A549 (cell line): Measurements from ENCODE around the gene CFAP46.

ENCODE experiments used
- CTCF ChIP-seq: fragments of >200 bp; sonication (Bioruptor Twin); formaldehyde crosslinking; IDR thresholded peaks from 3 replicates; pipeline ENCODE4 v1.5.1; 2016
- JUN ChIP-seq, 2 experiments: fragments of >200 bp; sonication (Bioruptor Twin); formaldehyde crosslinking; IDR thresholded peaks; 2 replicates in 1 of 2; 3 replicates in 1 of 2; pipeline ENCODE4 v1.6.1; 2016 to 2017
- JUNB ChIP-seq: fragments of >200 bp; sonication (Bioruptor Twin); formaldehyde crosslinking; IDR thresholded peaks from 2 replicates; pipeline ENCODE4 v1.6.1; 2016
- NFE2L2 ChIP-seq: fragments of 150-350 bp; conservative IDR thresholded peaks from 2 replicates; pipeline ENCODE4 v1.6.1; 2014; ENCODE audit warnings: low read length
- POLR2A ChIP-seq: IDR thresholded peaks from 2 replicates; pipeline ENCODE4 v1.6.1; 2012; ENCODE audit warnings: mild to moderate bottlenecking, low read length
- RCOR1 ChIP-seq: fragments of 150-350 bp; IDR thresholded peaks from 2 replicates; pipeline ENCODE4 v1.6.1; 2014; ENCODE audit warnings: antibody characterized with exemption, low read length, low read depth
- RNF2 ChIP-seq: fragments of 200-600 bp; sonication (generic); IDR thresholded peaks from 2 replicates; pipeline ENCODE4 v1.6.1; 2016; ENCODE audit warnings: low read depth, mild to moderate bottlenecking, antibody characterized with exemption, moderate library complexity, borderline replicate concordance
- SMC3 ChIP-seq: fragments of >200 bp; sonication (Bioruptor Twin); formaldehyde crosslinking; IDR thresholded peaks from 3 replicates; pipeline ENCODE4 v1.6.1; 2018; ENCODE audit warnings: inconsistent platforms

- TF ChIP-seq RCOR1 = no peak
- no peak for TF ChIP-seq JUNB
- no peak for TF ChIP-seq JUN (IDR thresholded peaks at IDR 0.05)
- TF ChIP-seq CTCF = no peak
- no peak for TF ChIP-seq NFE2L2
- TF ChIP-seq POLR2A = no peak
- TF ChIP-seq RNF2 = no peak
- TF ChIP-seq SMC3 = no peak
Observed at GRCh38 chr10:132979491-132980425, 37.4 kb upstream of the CFAP46 start.
